GM19239 (cell line): Measurements from ENCODE around the gene BEGAIN.

ENCODE experiments used
- DNase-seq: peaks from one replicate; pipeline ENCODE4 v3.0.0; 2011; ENCODE audit warnings: low spot score; ENCODE audit not compliant: insufficient read length
- FAIRE-seq: peaks from 2 replicates; lab custom pipeline; 2011; peaks lifted over from hg19 to GRCh38; lab: Jason Lieb, UNC

BEGAIN gene

GRCh38 chr14:100616854-100617409 lies 29.7 kb upstream of the BEGAIN start:
- no peak for FAIRE-seq
- DNase-seq: no peak

- DNase-seq (no peak), FAIRE-seq (no peak)
These were observed 28.8 kb upstream of the BEGAIN start for GRCh38 chr14:100615736-100616695.

GRCh38 chr14:100614803-100615202 lies 27.6 kb upstream of the BEGAIN start:
- no peak for FAIRE-seq
- DNase-seq: no peak

GRCh38 chr14:100612986-100613385 lies 25.8 kb upstream of the BEGAIN start:
- DNase-seq (no peak), FAIRE-seq (no peak)

GRCh38 chr14:100611811-100612480 lies 24.7 kb upstream of the BEGAIN start:
- FAIRE-seq (no peak), DNase-seq (no peak)

GRCh38 chr14:100610511-100611217 lies 23.4 kb upstream of the BEGAIN start:
- no peak for DNase-seq
- FAIRE-seq: no peak

GRCh38 chr14:100609941-100610391 lies 22.7 kb upstream of the BEGAIN start:
- FAIRE-seq (no peak), DNase-seq (no peak)

- DNase-seq (no peak), FAIRE-seq (no peak)
These were observed 22.2 kb upstream of the BEGAIN start for GRCh38 chr14:100609331-100609870.

- DNase-seq (no peak), FAIRE-seq (no peak)
These were observed 21.5 kb upstream of the BEGAIN start for GRCh38 chr14:100608586-100609330.

GRCh38 chr14:100608064-100608463 lies 20.8 kb upstream of the BEGAIN start:
- DNase-seq: no peak
- FAIRE-seq: no peak

- DNase-seq: no peak
- no peak for FAIRE-seq
These were observed 20.4 kb upstream of the BEGAIN start for GRCh38 chr14:100607611-100607956.

- FAIRE-seq (no peak), DNase-seq (no peak)
These were observed 19.7 kb upstream of the BEGAIN start for GRCh38 chr14:100606687-100607610.

GRCh38 chr14:100605706-100606686 lies 18.8 kb upstream of the BEGAIN start:
- DNase-seq (no peak), FAIRE-seq (no peak)

GRCh38 chr14:100605230-100605629 lies 18.0 kb upstream of the BEGAIN start:
- DNase-seq: no peak

GRCh38 chr14:100604709-100605108 lies 17.5 kb upstream of the BEGAIN start:
- no peak for FAIRE-seq
- DNase-seq: no peak

More at GRCh38 chr14:100605230-100605629, 18.0 kb upstream of the BEGAIN start:
- FAIRE-seq: no peak

GRCh38 chr14:100604121-100604501 lies 16.9 kb upstream of the BEGAIN start:
- no peak for DNase-seq
- FAIRE-seq: no peak

- FAIRE-seq (no peak), DNase-seq (no peak)
These were observed 16.3 kb upstream of the BEGAIN start for GRCh38 chr14:100603341-100604120.
